Pancreas (tissue), 10 donors: Measurements from ENCODE around the gene TMEM269. TPM values are rescaled to one million over a fixed set of nuclear protein-coding genes. Genes with fewer than 3 reads are reported as not detected.

Experiments
- ATAC-seq, 4 donors: fragments of 200-7000 bp; cut with Tn5 transposase; one replicate each; pipeline versions ENCODE4 v1.8.0 to v1.9.1; 2020; ENCODE audit warnings: mild to moderate bottlenecking in 4 of 4, moderate library complexity in 4 of 4
- DNase-seq, 6 donors: peaks; one replicate each; pipeline ENCODE4 v3.0.0-alpha.2; 2020
- FAIRE-seq: peaks from 2 replicates; lab custom pipeline; 2012; peaks lifted over from hg19 to GRCh38; lab: Jason Lieb, UNC
- H3K27ac ChIP-seq, 4 donors: fragments of 200-600 bp; sonication (generic); 1 replicate in 3 of 4; 2 replicates in 1 of 4; pipeline versions ENCODE4 v1.5.0 to v1.8.0; 2020
- H3K27me3 ChIP-seq, 4 donors: fragments of 200-600 bp; one replicate each; pipeline ENCODE4 v1.8.0; 2021
- H3K36me3 ChIP-seq, 3 donors: fragments of 200-600 bp; sonication (generic) in 1 of 3; one replicate each; pipeline versions ENCODE4 v1.5.0 to v1.8.0; 2020 to 2021
- H3K4me1 ChIP-seq, 3 donors: fragments of 200-600 bp; one replicate each; pipeline ENCODE4 v1.8.0; 2021
- H3K4me3 ChIP-seq, 4 donors: fragments of 200-600 bp; sonication (generic) in 2 of 4; one replicate each; pipeline versions ENCODE4 v1.5.0 to v1.8.0; 2020 to 2021
- H3K9me3 ChIP-seq, 4 donors: fragments of 200-600 bp; one replicate each; pipeline ENCODE4 v1.8.0; 2021
- WGBS, 2 donors: extraction: QIAGEN DNeasy Blood & Tissue Kit; methylation state at CpG; one replicate each; pipeline ENCODE4 v1.1.7; 2013; 5-methylcytosine and 5-hydroxymethylcytosine counted together
- intact Hi-C, 3 donors: fragments of 100-400 bp; cut with DNase I; formaldehyde crosslinking; loops; one replicate each; pipeline versions ENCODE4 v1.11.1 to v1.14.2; 2022
- polyA plus RNA-seq, 2 donors: library from polyadenylated mRNA; stranded (reverse); fragments of 200-250 nt; gene quantifications; one replicate each; pipeline ENCODE4 v1.2.3, GENCODE V29; 2013
- total RNA-seq, 6 donors: library from RNA; stranded (reverse); fragmentation: NEBNext Ultra II Directional in 4 of 6; extraction: Animal tissue kit (Norgen Biotek cat#: 25700) in 4 of 6; gene quantifications; one replicate each; pipeline versions ENCODE4 v1.2.1 to v1.2.4, GENCODE V29; 2021 to 2023
- TF ChIP-seq, protein P1 (sequence below), 4 donors: fragments of 200-600 bp; sonication (generic) in 3 of 4; IDR thresholded peaks; one replicate each; pipeline versions ENCODE4 v1.5.0 to v1.8.0; 2021; ENCODE audit warnings: antibody characterized with exemption in 4 of 4
- donor health status: healthy with polysubstance abuse.
- donor health status: DM: no; HTN: no; CAD: no; lungs with moderate emphysema.
- donor health status: DM: no; HTN: no; CAD: no.
- donor health status: control.
- donor health status: control.
- donor health status: Bipolar disorder and iron deficiency.
- donor health status: DM: yes; HTN: yes; CAD: no.
- donor health status: DM: no; HTN: no; CAD: no.
- donor health status: DM: no; HTN: no; CAD: no.
- donor health status: DM: yes; HTN: yes; CAD: no.

Gene TMEM269
- total and polyA plus RNA-seq, 8 donors = 0.04 to 0.35 (median 0.21) TPM; not detected in 4

DNA sequence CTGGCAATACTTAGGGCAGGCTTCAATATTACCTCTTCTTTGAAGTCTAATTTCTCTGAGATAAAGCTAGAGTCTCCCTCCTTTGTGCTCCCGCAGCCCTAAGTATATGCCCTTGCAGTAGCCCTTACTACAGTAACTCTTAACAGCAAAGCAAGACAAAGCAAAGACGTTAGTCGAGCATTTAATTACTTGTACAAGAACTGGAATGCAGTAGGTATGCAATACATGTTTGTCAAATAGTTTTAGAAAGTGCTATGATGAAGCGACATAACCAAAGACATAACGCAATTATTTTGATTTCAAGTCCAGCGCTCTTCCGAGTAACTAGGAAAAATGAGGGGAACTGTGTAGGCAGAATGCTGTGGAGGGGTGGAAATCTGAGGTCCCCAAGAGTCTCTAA is 19.5 kb upstream of the TMEM269 start:
- H3K27me3 ChIP-seq = no peaks in the 10 kb centered on the region
- TF ChIP-seq, protein P1, sequence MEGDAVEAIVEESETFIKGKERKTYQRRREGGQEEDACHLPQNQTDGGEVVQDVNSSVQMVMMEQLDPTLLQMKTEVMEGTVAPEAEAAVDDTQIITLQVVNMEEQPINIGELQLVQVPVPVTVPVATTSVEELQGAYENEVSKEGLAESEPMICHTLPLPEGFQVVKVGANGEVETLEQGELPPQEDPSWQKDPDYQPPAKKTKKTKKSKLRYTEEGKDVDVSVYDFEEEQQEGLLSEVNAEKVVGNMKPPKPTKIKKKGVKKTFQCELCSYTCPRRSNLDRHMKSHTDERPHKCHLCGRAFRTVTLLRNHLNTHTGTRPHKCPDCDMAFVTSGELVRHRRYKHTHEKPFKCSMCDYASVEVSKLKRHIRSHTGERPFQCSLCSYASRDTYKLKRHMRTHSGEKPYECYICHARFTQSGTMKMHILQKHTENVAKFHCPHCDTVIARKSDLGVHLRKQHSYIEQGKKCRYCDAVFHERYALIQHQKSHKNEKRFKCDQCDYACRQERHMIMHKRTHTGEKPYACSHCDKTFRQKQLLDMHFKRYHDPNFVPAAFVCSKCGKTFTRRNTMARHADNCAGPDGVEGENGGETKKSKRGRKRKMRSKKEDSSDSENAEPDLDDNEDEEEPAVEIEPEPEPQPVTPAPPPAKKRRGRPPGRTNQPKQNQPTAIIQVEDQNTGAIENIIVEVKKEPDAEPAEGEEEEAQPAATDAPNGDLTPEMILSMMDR (IDR thresholded peaks at IDR 0.05) = no peak
- no peak for ATAC-seq
- H3K36me3 ChIP-seq = peaks cover 0 to 2% (median 0%) of the 10 kb centered on the region in 3 donors
- no peak for FAIRE-seq
- H3K4me3 ChIP-seq = peak overlapping the region in 3 of 4 donors; percentile 96 to 98 (median 96)
- WGBS, 2 donors = 17 to 24% methylated on average over 7 of the region's 7 CpGs
- peaks cover 0 to 19% (median 11%) of the 10 kb centered on the region in 3 donors for H3K4me1 ChIP-seq
- no peaks in the 10 kb centered on the region for H3K9me3 ChIP-seq
- peak overlapping the region in 1 of 4 donors; percentile 62 for H3K27ac ChIP-seq
- DNase-seq = no peak
- intact Hi-C loops = no loop called here

DNA sequence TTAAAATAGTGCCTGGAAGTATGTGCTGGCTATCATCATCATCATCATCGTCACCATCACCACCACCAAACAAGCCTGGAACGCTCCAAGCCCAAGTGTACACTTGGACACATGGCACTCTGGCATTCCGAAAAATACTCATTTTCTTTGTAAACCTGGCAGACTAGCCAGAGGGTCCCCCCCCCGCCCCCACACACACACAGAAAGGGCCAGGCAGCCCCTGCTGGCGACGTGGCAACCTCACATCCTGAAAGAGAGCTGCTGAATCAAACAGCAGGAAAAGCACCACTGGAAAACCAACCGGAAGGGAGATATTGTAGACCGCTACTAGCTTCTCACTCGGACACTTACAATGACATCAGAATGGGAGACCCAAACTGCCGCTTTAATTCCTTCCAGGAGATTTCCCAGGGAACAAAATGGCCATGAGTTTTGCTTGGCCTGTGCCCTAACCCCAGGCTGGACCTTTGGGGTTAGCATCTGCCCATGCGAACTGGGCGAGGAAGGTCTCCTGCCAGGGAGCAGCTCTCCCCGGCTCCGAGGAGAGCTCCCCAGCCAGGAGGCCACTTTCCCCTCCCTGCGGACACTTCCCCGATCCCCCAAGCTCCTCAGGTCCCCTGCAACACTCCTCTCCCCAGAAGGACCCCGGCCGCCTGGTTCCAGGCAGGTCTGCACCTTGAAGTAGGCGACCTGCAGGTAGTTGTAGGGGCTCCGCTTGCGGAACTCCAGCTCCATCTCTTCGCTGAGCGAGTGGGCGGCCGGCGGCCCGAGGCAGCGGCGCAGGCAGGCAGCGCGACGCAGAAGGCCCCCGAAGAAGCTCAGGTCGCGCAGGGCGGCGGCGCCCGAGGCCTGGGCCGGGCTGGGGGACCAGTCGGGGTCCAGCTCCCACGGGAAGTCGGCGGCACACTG is 18.7 kb upstream of the TMEM269 start:
- TF ChIP-seq, protein P1 (IDR thresholded peaks at IDR 0.05) = peak in 1 of 4 donors; percentile 22
- DNase-seq (peak in 5 of 6 donors; percentile 21 to 85 (median 35)), ATAC-seq (peak in 3 of 4 donors; percentile 3 to 40 (median 26)), FAIRE-seq (no peak)
- peak overlapping the region; percentile 57 to 83 (median 66) for H3K27ac ChIP-seq
- H3K4me3 ChIP-seq = peak overlapping the region; percentile 96 to 98 (median 96)
- H3K4me1 ChIP-seq = peaks cover 0 to 19% (median 11%) of the 10 kb centered on the region in 3 donors
- intact Hi-C loops = no loop called here
- no peaks in the 10 kb centered on the region for H3K27me3 ChIP-seq
- no peaks in the 10 kb centered on the region for H3K9me3 ChIP-seq
- 0 to 1% methylated on average over 37 to 44 of the region's 44 CpGs for WGBS, 2 donors
- H3K36me3 ChIP-seq = no peaks in the 10 kb centered on the region

DNA sequence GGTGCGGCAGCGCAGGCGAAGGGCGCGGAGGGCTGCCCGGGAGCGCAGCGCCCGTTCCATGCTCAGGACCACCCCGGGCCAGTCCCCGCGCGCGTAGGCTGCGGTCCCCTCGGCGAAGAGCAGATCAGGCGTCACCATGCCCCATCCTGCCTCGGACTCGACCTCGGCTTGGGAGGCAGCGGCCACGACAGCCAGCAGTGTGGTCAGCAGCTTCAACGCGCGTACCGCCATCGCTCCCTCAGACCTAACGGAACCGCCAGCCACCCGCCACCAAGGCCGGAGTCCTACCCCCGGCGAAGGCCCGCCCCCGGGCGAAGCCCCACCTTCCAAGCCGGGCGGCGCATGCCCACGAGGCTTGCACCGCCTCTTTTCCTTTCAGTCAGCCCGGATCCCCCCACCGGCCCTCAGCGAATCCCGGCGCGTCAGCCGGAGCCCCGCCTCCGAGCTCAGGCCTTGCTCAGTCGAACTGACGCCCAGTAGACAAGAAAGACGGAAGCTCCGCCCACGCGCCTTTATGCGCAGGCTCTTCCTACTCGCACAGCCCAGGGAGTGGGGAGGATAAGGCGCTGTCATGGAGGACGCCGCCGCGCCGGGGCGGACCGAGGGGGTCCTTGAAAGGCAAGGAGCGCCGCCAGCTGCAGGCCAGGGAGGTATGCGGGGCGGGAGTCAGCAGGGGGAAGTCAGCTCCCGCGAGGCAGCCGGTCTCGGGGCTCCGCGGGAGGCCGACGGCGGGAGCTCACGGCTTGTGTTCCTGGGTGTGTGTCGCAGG is 17.9 kb upstream of the TMEM269 start, which contains the start of the genes C1orf50 and P3H1:
Gene C1orf50 (plus strand): TSS at position 509 of the 769 bp plus-strand sequence. CDS start 63 bp downstream, at position 572.
Gene P3H1 (minus strand): TSS at position 288 of the 769 bp plus-strand sequence. CDS start 57 bp downstream, at position 231.
- Histone ChIP-seq H3K27ac (peak within 1 kb of the TSS; percentile 75 to 87 (median 83)), H3K27me3 (no peaks in the 10 kb centered on the region), H3K9me3 (no peaks in the 10 kb centered on the region), H3K4me1 (peaks cover 0 to 19% (median 11%) of the 10 kb centered on the region in 3 donors), H3K36me3 (no peaks in the 10 kb centered on the region), H3K4me3 (peak within 1 kb of the TSS; percentile 96 to 98 (median 96))
- DNase-seq (peak; percentile 99 to 100 (median 100)), FAIRE-seq (peak; percentile 89), ATAC-seq (peak; percentile 95 to 98 (median 95))
- TF ChIP-seq, protein P1 (IDR thresholded peaks at IDR 0.05) = no peak
- intact Hi-C loops = no loop called here
- 0% methylated on average over 72 to 82 of the region's 82 CpGs for WGBS, 2 donors

DNA sequence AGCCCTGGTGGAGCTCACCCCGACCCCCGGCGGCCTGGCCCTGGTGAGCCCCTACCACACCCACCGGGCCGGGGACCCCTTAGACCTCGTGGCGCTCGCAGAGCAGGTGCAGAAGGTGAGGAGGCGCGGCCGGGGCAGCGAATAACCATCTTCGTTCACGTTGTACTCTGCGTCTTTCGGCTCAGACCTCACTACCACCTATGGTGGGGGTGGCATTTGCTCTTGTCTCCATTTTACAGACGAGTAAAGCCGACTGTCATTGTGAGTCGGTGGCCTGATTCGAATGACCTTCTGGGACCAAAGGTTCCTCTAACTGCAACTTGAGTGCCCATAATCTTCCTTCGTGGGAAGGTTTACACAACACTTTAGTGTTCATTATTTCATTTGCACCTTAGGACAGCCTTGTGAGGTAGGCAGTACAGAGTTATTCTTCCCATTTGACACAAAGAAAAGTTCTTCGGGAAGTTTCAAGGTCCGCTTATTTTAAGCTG is 17.2 kb upstream of the TMEM269 start:
- 1% methylated on average over 23 of the region's 23 CpGs for WGBS, 2 donors
- intact Hi-C loops = no loop called here

More for the DNA sequence above, 17.2 kb upstream of the TMEM269 start:
- Histone ChIP-seq H3K36me3 (no peaks in the 10 kb centered on the region), H3K4me1 (peaks cover 0 to 19% (median 11%) of the 10 kb centered on the region in 3 donors), H3K27me3 (no peaks in the 10 kb centered on the region), H3K4me3 (peak overlapping the region; percentile 96 to 98 (median 96)), H3K27ac (peak overlapping the region; percentile 75 to 87 (median 83)), H3K9me3 (no peaks in the 10 kb centered on the region)
- peak in 3 of 4 donors; percentile 5 to 31 (median 7) for ATAC-seq
- TF ChIP-seq, protein P1 (IDR thresholded peaks at IDR 0.05) = no peak
- DNase-seq = no peak
- FAIRE-seq = no peak
